ENCODE results near the gene CFAP119.

The CFAP119 gene

GRCh38 chr16:30728321-30728720, 33.5 kb downstream of the CFAP119 start:
- TF ChIP-seq CTCF (conservative IDR thresholded peaks at IDR 0.05): no peak
- no peak overlapping the region for H3K27ac ChIP-seq

- no peak overlapping the region for H3K27ac ChIP-seq
- no peak for TF ChIP-seq CTCF (conservative IDR thresholded peaks at IDR 0.05)
These were observed 36.5 kb downstream of the CFAP119 start for GRCh38 chr16:30725418-30725792.

GRCh38 chr16:30724641-30725417, 37.0 kb downstream of the CFAP119 start:
- no peak overlapping the region for H3K27ac ChIP-seq

GRCh38 chr16:30723725-30724355, 38.0 kb downstream of the CFAP119 start:
- H3K27ac ChIP-seq: no peak overlapping the region
- TF ChIP-seq CTCF (conservative IDR thresholded peaks at IDR 0.05): no peak

More at GRCh38 chr16:30724641-30725417, 37.0 kb downstream of the CFAP119 start:
- no peak for TF ChIP-seq CTCF (conservative IDR thresholded peaks at IDR 0.05)

GRCh38 chr16:30722916-30723315, 38.9 kb downstream of the CFAP119 start:
- no peak for TF ChIP-seq CTCF (conservative IDR thresholded peaks at IDR 0.05)
- no peak overlapping the region for H3K27ac ChIP-seq

- no peak overlapping the region for H3K27ac ChIP-seq
- TF ChIP-seq CTCF (conservative IDR thresholded peaks at IDR 0.05): no peak
These were observed 39.4 kb downstream of the CFAP119 start for GRCh38 chr16:30722443-30722842.

GRCh38 chr16:30721606-30722005, 40.3 kb downstream of the CFAP119 start:
- H3K27ac ChIP-seq: no peak overlapping the region
- TF ChIP-seq CTCF (conservative IDR thresholded peaks at IDR 0.05): no peak
